Activated CD8-positive, alpha-beta T cell treated with anti-CD3 and anti-CD28 coated beads for 36 hours (primary cell): Measurements from ENCODE around the gene IQCE. TPM values are rescaled to one million over a fixed set of nuclear protein-coding genes. Genes with fewer than 3 reads are reported as not detected.
A peak's percentile ranks its signal among the peaks of the same experiment; 100 is the strongest.

Experiments
- ATAC-seq: fragments of 200-7000 bp; cut with Tn5 transposase; one replicate; pipeline ENCODE4 v1.10.0; 2021; ENCODE audit warnings: mild to moderate bottlenecking, moderate library complexity
- CTCF ChIA-PET: fragments of 350-600 bp; sonication (Branson Sonifier 250); formaldehyde crosslinking; loops from one replicate; lab custom pipeline; 2021; ENCODE audit warnings: antibody characterized with exemption; lab: Charles Lee
- POLR2A ChIA-PET: fragments of 350-600 bp; sonication (Branson Sonifier 250); formaldehyde crosslinking; loops from one replicate; lab custom pipeline; 2021; ENCODE audit warnings: antibody characterized with exemption; lab: Charles Lee
- DNase-seq: peaks from one replicate; pipeline ENCODE4 v3.0.0-alpha.2; 2020
- H3K27ac Mint-ChIP-seq: one replicate; pipeline ENCODE4 v1.8.0; 2021; ENCODE audit warnings: mild to moderate bottlenecking, mixed read lengths
- H3K27me3 Mint-ChIP-seq: one replicate; pipeline ENCODE4 v1.8.0; 2021; ENCODE audit warnings: mixed read lengths
- H3K36me3 Mint-ChIP-seq: one replicate; pipeline ENCODE4 v1.8.0; 2021; ENCODE audit warnings: low read depth, mixed read lengths
- H3K4me1 Mint-ChIP-seq: one replicate; pipeline ENCODE4 v1.8.0; 2021; ENCODE audit warnings: low read depth, mixed read lengths
- H3K4me3 Mint-ChIP-seq: one replicate; pipeline ENCODE4 v1.8.0; 2021; ENCODE audit warnings: mild to moderate bottlenecking, moderate library complexity, mixed read lengths
- H3K9me3 Mint-ChIP-seq: one replicate; pipeline ENCODE4 v1.8.0; 2021; ENCODE audit warnings: mixed read lengths
- intact Hi-C: fragments of 100-400 bp; cut with micrococcal nuclease; formaldehyde crosslinking; loops from one replicate; pipeline ENCODE4 v1.10.0; 2022
- total RNA-seq, 2 experiments: library from RNA; stranded (reverse); gene quantifications; one replicate each; pipeline ENCODE4 v1.2.3, GENCODE V29; 2021
- TF ChIP-seq, protein P1 (sequence below): fragments of 200-600 bp; IDR thresholded peaks from one replicate; pipeline ENCODE4 v1.8.0; 2022; ENCODE audit warnings: antibody characterized with exemption, mild to moderate bottlenecking

IQCE gene
- total RNA-seq, 2 experiments from 2014 or later: 4.0 to 4.3 TPM

DNA sequence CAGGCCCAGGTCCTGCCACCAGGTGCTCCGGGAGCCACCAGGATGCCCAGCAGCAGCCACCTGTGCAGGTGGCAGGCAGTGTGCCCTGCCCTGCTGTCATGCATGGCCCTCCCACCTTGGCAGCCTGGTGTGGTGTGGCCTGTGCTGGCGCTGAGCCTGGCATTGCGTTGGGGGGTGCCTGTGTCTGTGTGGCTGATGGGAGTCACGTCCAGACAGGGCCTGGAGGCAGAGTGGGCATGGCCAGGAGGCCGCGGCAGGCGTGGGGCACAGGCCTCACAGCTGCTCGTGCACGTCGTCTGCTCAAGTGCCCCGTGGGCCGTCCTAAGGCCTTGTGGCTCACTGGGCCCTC, 81.7 kb downstream of the IQCE start:
- ATAC-seq (no peak), DNase-seq (no peak)
- intact Hi-C loops: no loop called here
- ChIA-PET CTCF (no interaction called here), POLR2A (no interaction called here)
- no peak overlapping the region for H3K27ac Mint-ChIP-seq
- no peaks in the 10 kb centered on the region for H3K27me3 Mint-ChIP-seq
- TF ChIP-seq, protein P1, sequence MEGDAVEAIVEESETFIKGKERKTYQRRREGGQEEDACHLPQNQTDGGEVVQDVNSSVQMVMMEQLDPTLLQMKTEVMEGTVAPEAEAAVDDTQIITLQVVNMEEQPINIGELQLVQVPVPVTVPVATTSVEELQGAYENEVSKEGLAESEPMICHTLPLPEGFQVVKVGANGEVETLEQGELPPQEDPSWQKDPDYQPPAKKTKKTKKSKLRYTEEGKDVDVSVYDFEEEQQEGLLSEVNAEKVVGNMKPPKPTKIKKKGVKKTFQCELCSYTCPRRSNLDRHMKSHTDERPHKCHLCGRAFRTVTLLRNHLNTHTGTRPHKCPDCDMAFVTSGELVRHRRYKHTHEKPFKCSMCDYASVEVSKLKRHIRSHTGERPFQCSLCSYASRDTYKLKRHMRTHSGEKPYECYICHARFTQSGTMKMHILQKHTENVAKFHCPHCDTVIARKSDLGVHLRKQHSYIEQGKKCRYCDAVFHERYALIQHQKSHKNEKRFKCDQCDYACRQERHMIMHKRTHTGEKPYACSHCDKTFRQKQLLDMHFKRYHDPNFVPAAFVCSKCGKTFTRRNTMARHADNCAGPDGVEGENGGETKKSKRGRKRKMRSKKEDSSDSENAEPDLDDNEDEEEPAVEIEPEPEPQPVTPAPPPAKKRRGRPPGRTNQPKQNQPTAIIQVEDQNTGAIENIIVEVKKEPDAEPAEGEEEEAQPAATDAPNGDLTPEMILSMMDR: no peak
- peaks cover 18% of the 10 kb centered on the region for H3K4me1 Mint-ChIP-seq
- H3K36me3 Mint-ChIP-seq: no peaks in the 10 kb centered on the region
- H3K9me3 Mint-ChIP-seq: no peaks in the 10 kb centered on the region
- no peak overlapping the region for H3K4me3 Mint-ChIP-seq

DNA sequence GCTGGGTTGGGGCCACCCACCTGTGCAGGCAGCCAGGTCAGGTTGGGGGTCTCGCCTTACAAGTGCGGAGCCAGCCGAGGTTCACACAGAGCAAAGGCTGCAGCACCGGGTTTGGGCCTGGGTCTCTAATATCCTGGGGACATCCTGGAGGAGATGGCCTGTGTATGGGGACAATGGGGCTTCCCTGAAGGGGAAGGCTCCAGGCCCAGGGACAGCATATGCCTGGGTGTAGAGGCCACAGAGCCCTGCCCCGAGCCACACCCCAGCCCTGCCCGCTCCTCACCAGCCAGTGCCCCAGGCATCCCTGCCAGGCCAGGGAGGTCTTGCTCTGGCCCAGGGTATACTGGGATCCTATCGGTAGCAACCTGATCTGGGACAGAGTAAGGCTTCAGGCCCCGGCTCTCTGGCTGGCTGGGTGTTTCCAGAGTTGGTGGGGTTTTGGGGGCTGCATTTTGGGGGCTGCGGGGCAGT, 82.1 kb downstream of the IQCE start:
- no peaks in the 10 kb centered on the region for H3K27me3 Mint-ChIP-seq
- H3K4me1 Mint-ChIP-seq: peaks cover 22% of the 10 kb centered on the region
- DNase-seq (no peak), ATAC-seq (no peak)
- no peaks in the 10 kb centered on the region for H3K9me3 Mint-ChIP-seq
- H3K27ac Mint-ChIP-seq: no peak overlapping the region
- no peaks in the 10 kb centered on the region for H3K36me3 Mint-ChIP-seq
- ChIA-PET POLR2A (no interaction called here), CTCF (no interaction called here)
- no peak overlapping the region for H3K4me3 Mint-ChIP-seq
- intact Hi-C loops: no loop called here
- TF ChIP-seq, protein P1: no peak

DNA sequence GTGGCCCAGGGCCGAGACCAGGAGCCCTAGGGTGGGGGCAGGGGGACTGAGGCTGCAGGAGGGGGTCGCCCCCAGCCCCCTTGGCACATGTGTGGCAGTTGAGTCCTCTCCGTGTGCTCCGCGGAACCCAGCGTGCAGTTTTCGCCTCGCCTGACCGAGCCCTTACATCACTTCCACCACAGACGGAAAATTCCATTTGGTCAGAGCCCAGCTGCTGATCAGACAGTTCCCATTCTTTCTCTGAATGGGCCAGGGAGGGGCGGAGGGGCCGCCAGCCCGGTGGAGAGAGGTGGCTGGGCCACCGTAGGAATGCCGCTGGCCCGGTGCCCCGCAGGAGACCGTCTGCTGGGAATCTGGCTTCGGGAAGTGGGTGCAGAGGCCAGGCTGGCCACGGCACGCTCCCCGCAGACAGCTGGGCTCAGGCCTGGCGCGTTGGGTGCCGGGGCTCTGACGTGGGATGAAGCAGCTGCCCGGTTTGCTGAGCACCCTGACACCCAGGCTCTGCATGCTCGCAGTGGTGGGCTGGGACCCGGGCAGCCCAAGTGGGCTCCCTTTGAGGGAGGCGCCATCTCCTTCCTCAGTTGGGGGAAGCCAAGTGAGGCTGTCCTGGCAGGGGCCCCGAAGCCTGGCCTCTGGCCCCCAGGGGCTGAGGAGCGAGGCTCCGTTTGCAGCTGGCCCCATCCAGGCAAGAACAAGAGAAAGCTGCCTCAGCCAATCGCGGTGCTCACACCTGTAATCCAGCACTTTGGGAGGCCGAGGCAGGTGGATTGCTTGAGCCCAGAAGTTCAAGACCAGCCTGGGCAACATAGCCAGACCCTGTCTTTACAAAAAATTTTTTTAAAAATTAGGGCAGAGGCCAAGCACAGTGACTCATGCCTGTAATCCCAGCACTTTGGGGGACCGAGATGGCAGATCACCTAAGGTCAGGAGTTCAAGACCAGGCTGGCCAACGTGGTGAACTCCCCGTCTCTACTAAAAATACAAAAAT, 82.9 kb downstream of the IQCE start:
- POLR2A ChIA-PET: interaction anchor here (0.8 kb wide), 1 partner anchor 10 kb away, joined by 3 read pairs; the partner anchor contains the start of gene TTYH3
- intact Hi-C loops: no loop called here
- Mint-ChIP-seq H3K4me3 (no peak overlapping the region), H3K36me3 (no peaks in the 10 kb centered on the region), H3K9me3 (no peaks in the 10 kb centered on the region), H3K27ac (no peak overlapping the region), H3K27me3 (no peaks in the 10 kb centered on the region), H3K4me1 (peaks cover 24% of the 10 kb centered on the region)
- TF ChIP-seq, protein P1: no peak
- CTCF ChIA-PET: interaction anchor here (1.3 to 2.5 kb wide), 2 partner anchors 13 to 68 kb away, joined by 4 to 7 read pairs; no protein-coding TSS in a partner anchor
- no peak for DNase-seq
- no peak for ATAC-seq

DNA sequence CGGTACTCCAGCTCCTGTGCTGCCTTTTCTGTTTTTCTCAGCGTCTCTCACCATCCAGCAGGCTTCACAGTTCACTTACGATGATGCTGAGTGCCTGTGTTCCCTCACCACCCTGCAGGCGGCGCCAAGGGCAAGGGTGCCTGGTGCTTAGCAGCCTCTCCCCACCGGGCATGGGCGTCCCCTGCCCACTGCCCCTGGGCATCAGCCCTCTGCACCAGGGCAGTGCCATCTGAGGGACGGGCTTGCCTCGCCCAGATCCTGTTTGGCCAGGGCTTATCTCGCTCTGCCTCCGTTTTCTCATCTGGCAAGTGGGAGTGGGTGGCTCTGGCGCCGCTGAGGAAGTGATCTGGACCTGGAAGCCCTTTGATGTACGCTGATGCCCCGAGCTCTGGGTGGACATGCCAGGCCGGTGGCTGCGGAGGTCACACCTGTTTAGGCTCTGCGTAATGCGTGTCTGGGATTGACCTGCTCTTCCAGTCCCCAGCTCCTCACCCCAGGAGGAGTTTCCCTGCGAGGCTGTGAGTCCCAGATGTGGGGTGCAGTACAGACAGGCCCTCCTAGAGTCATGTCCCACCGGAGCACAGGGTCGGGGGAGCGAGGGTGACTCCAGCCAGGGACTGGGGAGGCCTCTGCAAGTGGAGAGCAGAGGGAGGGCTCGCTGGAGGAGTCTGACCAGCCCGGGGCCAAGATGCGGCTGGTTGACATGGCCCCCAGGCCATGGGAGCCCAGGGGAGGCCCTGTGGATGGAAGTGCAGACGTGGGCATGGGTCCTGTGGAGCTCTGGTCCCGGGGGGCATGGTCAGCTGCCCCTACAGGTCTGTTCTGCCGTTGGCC, 84.8 kb downstream of the IQCE start:
- intact Hi-C loops: no loop called here

More for the DNA sequence above, 84.8 kb downstream of the IQCE start:
- Mint-ChIP-seq H3K4me1 (peaks cover 26% of the 10 kb centered on the region), H3K9me3 (no peaks in the 10 kb centered on the region), H3K27me3 (no peaks in the 10 kb centered on the region), H3K36me3 (no peaks in the 10 kb centered on the region), H3K27ac (no peak overlapping the region), H3K4me3 (no peak overlapping the region)
- TF ChIP-seq, protein P1: peak; percentile 15
- ATAC-seq: no peak
- CTCF ChIA-PET: interaction anchor here (1.0 to 2.5 kb wide), 5 partner anchors 11 to 160 kb away, joined by 3 to 7 read pairs (median 4); no protein-coding TSS in a partner anchor
- POLR2A ChIA-PET: interaction anchor here (1.3 kb wide), 1 partner anchor 9 kb away, joined by 3 read pairs; no protein-coding TSS in a partner anchor
- DNase-seq: peak; percentile 50
